Endothelial cell of umbilical vein (primary cell): Measurements from ENCODE around the gene ADAMTSL3. TPM values are rescaled to one million over a fixed set of nuclear protein-coding genes. Genes with fewer than 3 reads are reported as not detected.

Experiments used
- BruUV-seq: library from RNA; stranded (reverse); fragments of 400-500 nt; replicated peaks from 2 replicates; lab custom pipeline; 2021; lab: Mats Ljungman, UMichigan
- CTCF ChIA-PET: fragments of 300-600, 350-600 bp; sonication (Branson Sonifier 250); formaldehyde crosslinking; loops from one replicate; lab custom pipeline; 2021; ENCODE audit warnings: antibody characterized with exemption, inconsistent platforms; lab: Charles Lee
- POLR2A ChIA-PET: fragments of 300-600, 350-600 bp; sonication (Branson Sonifier 250); formaldehyde crosslinking; loops from one replicate; lab custom pipeline; 2021; ENCODE audit warnings: antibody characterized with exemption, inconsistent platforms; lab: Charles Lee
- DNase-seq: peaks from one replicate; pipeline ENCODE4 v3.0.0-alpha.2; 2011; ENCODE audit warnings: low read depth, low spot score
- FAIRE-seq: peaks from 2 replicates; lab custom pipeline; 2011; peaks lifted over from hg19 to GRCh38; lab: Jason Lieb, UNC
- H2AFZ ChIP-seq: 2 replicates; pipeline ENCODE4 v1.6.0; 2012; ENCODE audit warnings: low read depth, low read length, control low read depth, inconsistent platforms
- H3K27ac ChIP-seq: 2 replicates; pipeline ENCODE4 v1.5.1; 2011; ENCODE audit warnings: low read depth, mild to moderate bottlenecking, control low read depth, low read length, moderate library complexity; ENCODE audit not compliant: insufficient read depth
- H3K27me3 ChIP-seq, 2 experiments: 2 replicates each; pipeline versions ENCODE4 v1.6.0 to v1.6.1; 2011; ENCODE audit warnings: low read length in 2 of 2, mixed read lengths in 1 of 2; ENCODE audit not compliant: control insufficient read depth in 2 of 2, insufficient read depth in 2 of 2
- H3K36me3 ChIP-seq, 2 experiments: 2 replicates in 1 of 2; 3 replicates in 1 of 2; pipeline ENCODE4 v1.5.1; 2011; ENCODE audit warnings: low read length in 2 of 2, mild to moderate bottlenecking in 1 of 2, moderate library complexity in 1 of 2; ENCODE audit not compliant: control insufficient read depth in 2 of 2, insufficient read depth in 2 of 2; ENCODE audit errors: extremely low read depth in 1 of 2
- H3K4me1 ChIP-seq: 3 replicates; pipeline ENCODE4 v1.5.1; 2011; ENCODE audit warnings: mild to moderate bottlenecking, low read length; ENCODE audit not compliant: control insufficient read depth, insufficient read depth; ENCODE audit errors: extremely low read depth
- H3K4me2 ChIP-seq: 2 replicates; pipeline ENCODE4 v1.6.1; 2011; ENCODE audit warnings: low read length, control low read depth, mixed read lengths; ENCODE audit not compliant: insufficient read depth
- H3K4me3 ChIP-seq, 3 experiments: fragments of 200-600 bp in 1 of 3; sonication (generic), shearing (Covaris generic) in 1 of 3; replicated peaks in 1 of 3; 2 replicates each; pipeline ENCODE4 v1.5.1; 2011 to 2016; ENCODE audit warnings: control low read depth in 3 of 3, low read length in 3 of 3, mild to moderate bottlenecking in 2 of 3, inconsistent platforms in 1 of 3, low read depth in 1 of 3, moderate library complexity in 1 of 3; ENCODE audit not compliant: insufficient read depth in 1 of 3
- H3K79me2 ChIP-seq: 2 replicates; pipeline ENCODE4 v1.6.0; 2012; ENCODE audit warnings: low read length, inconsistent platforms; ENCODE audit not compliant: control insufficient read depth, insufficient read depth
- H3K9ac ChIP-seq: replicated peaks from 2 replicates; pipeline ENCODE3; 2011; ENCODE audit warnings: low read length, control low read depth; ENCODE audit not compliant: insufficient read depth; ENCODE audit errors: extremely low read depth
- H3K9me1 ChIP-seq: replicated peaks from 3 replicates; pipeline ENCODE4 v1.6.0; 2011; ENCODE audit warnings: mild to moderate bottlenecking, low read length; ENCODE audit not compliant: control insufficient read depth, insufficient read depth; ENCODE audit errors: extremely low read depth
- H3K9me3 ChIP-seq: replicated peaks from 2 replicates; pipeline ENCODE4 v1.5.1; 2012; ENCODE audit warnings: low read length, inconsistent platforms; ENCODE audit not compliant: control insufficient read depth, insufficient read depth
- H4K20me1 ChIP-seq: replicated peaks from 2 replicates; pipeline ENCODE3; 2011; ENCODE audit warnings: mild to moderate bottlenecking, low read length; ENCODE audit not compliant: control insufficient read depth, insufficient read depth; ENCODE audit errors: extremely low read depth
- EZH2 ChIP-seq: IDR thresholded peaks from 2 replicates; pipeline ENCODE4 v1.6.1; 2012; ENCODE audit warnings: borderline replicate concordance, low read depth, mild to moderate bottlenecking, moderate library complexity, low read length, inconsistent platforms; ENCODE audit not compliant: severe bottlenecking
- FOS ChIP-seq: IDR thresholded peaks from 2 replicates; pipeline ENCODE4 v1.6.1; 2011; ENCODE audit warnings: mild to moderate bottlenecking, low read length, moderate library complexity, borderline replicate concordance; ENCODE audit not compliant: insufficient read depth
- GATA2 ChIP-seq: IDR thresholded peaks from 2 replicates; pipeline ENCODE4 v1.7.0; 2011; ENCODE audit warnings: low read depth, mild to moderate bottlenecking, moderate library complexity, mixed read lengths, low read length; ENCODE audit not compliant: insufficient read length, insufficient read depth
- JUN ChIP-seq: IDR thresholded peaks from 2 replicates; pipeline ENCODE4 v1.6.1; 2011; ENCODE audit warnings: borderline replicate concordance, low read depth; ENCODE audit not compliant: insufficient read length, insufficient read depth
- MYC ChIP-seq: IDR thresholded peaks from one replicate; pipeline ENCODE4 v1.6.1; 2011; ENCODE audit warnings: mild to moderate bottlenecking, low read depth, low read length
- POLR2A ChIP-seq: IDR thresholded peaks from 2 replicates; pipeline ENCODE4 v1.6.1; 2012; ENCODE audit warnings: low read depth, mild to moderate bottlenecking, control low read depth, low read length
- POLR2AphosphoS5 ChIP-seq: IDR thresholded peaks from 2 replicates; pipeline ENCODE4 v1.6.1; 2012; ENCODE audit warnings: low read depth, mild to moderate bottlenecking, control low read depth, low read length, moderate library complexity; ENCODE audit not compliant: insufficient read depth
- dilution Hi-C: fragments of 300-500 bp; cut with MboI; formaldehyde crosslinking; loops from one replicate; pipeline ENCODE4 v1.15.0; 2019; ENCODE audit warnings: low sequenced_read_pairs; ENCODE audit not compliant: extremely low pct_ligation_motif_present
- intact Hi-C: fragments of 100-400 bp; cut with micrococcal nuclease; formaldehyde crosslinking; loops from one replicate; pipeline ENCODE4 v1.10.0; 2022
- polyA plus RNA-seq, 4 experiments: library from polyadenylated mRNA; depleted of rRNA in 3 of 4; stranded (reverse) in 3 of 4; unstranded in 1 of 4; fragments of >200 nt; gene quantifications; 2 replicates each; pipeline versions ENCODE4 v1.2.1 to v1.2.3, GENCODE V29; 2011 to 2012; ENCODE audit warnings: missing spikeins in 1 of 4
- total RNA-seq: library from RNA; stranded (reverse); gene quantifications from 2 replicates; pipeline ENCODE4 v1.2.3, GENCODE V29; 2021
- TF ChIP-seq, protein P1 (sequence below), 2 donors: IDR thresholded peaks; 1 replicate in 1 of 2; 2 replicates in 1 of 2; pipeline ENCODE4 v1.5.1; 2011; ENCODE audit warnings: low read length in 2 of 2, mild to moderate bottlenecking in 2 of 2, moderate library complexity in 2 of 2, control low read depth in 1 of 2, inconsistent platforms in 1 of 2, low read depth in 1 of 2; ENCODE audit not compliant: insufficient read depth in 1 of 2; ENCODE audit errors: extremely low read depth in 1 of 2
- TF ChIP-seq, protein P2 (sequence below): IDR thresholded peaks from 2 replicates; pipeline ENCODE4 v1.6.1; 2011; ENCODE audit not compliant: insufficient read depth, insufficient read length

ADAMTSL3 gene
- total and polyA plus RNA-seq, 2 donors (not counting 3 experiments of a cell fraction or from before 2014, with no cell fraction given): not detected

DNA sequence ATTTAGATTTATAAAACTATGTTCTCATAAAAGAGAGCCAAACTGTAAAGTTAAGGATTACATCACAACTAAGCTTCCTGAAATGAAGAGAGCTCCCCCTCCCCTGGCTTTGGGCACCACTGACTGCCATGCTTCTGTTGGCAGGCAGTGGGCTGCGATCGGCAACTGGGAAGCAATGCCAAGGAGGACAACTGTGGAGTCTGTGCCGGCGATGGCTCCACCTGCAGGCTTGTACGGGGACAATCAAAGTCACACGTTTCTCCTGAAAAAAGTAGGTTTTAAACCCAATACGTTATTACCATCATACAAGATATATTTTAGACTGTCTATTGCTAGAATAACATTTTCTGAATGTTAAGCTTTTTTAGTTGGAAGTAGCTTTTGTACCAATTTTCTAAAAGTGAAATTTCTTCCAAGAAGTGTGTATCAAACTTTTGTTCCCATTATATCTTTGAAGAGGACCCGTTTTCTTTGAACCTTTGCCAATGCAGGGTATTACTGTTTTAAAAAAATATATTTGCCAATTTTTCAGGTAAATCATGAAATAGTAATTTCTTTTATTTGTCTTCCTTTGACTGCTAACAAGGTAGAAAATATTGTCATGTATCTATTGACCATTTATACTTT, 184.1 kb downstream of the ADAMTSL3 start:
- Histone ChIP-seq H3K27ac (no peak overlapping the region), H3K9ac (no peak overlapping the region), H3K27me3 (no peaks in the 10 kb centered on the region), H3K9me1 (no peaks in the 10 kb centered on the region), H4K20me1 (no peaks in the 10 kb centered on the region), H3K4me1 (no peaks in the 10 kb centered on the region), H2AFZ (no peak overlapping the region), H3K9me3 (no peaks in the 10 kb centered on the region), H3K4me2 (no peak overlapping the region), H3K36me3 (no peaks in the 10 kb centered on the region), H3K79me2 (no peaks in the 10 kb centered on the region), H3K4me3 (no peak overlapping the region)
- dilution Hi-C loops: no loop called here
- FAIRE-seq: peak; percentile 28
- CTCF ChIA-PET: no interaction called here
- POLR2A ChIA-PET: no interaction called here
- DNase-seq: no peak
- no TSS peak for BruUV-seq
- intact Hi-C loops: loop anchor here (1.0 kb wide), 1 partner anchor 273 kb away; no protein-coding TSS in a partner anchor
- TF ChIP-seq, protein P1, sequence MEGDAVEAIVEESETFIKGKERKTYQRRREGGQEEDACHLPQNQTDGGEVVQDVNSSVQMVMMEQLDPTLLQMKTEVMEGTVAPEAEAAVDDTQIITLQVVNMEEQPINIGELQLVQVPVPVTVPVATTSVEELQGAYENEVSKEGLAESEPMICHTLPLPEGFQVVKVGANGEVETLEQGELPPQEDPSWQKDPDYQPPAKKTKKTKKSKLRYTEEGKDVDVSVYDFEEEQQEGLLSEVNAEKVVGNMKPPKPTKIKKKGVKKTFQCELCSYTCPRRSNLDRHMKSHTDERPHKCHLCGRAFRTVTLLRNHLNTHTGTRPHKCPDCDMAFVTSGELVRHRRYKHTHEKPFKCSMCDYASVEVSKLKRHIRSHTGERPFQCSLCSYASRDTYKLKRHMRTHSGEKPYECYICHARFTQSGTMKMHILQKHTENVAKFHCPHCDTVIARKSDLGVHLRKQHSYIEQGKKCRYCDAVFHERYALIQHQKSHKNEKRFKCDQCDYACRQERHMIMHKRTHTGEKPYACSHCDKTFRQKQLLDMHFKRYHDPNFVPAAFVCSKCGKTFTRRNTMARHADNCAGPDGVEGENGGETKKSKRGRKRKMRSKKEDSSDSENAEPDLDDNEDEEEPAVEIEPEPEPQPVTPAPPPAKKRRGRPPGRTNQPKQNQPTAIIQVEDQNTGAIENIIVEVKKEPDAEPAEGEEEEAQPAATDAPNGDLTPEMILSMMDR (IDR thresholded peaks at IDR 0.05; ENCODE audit: extremely low read depth in 1 of 2, insufficient read depth in 1 of 2, low read depth in 1 of 2, low read length in 2 of 2): peak; percentile 13 to 32
- TF ChIP-seq POLR2A (no peak), GATA2 (no peak), EZH2 (no peak)

DNA sequence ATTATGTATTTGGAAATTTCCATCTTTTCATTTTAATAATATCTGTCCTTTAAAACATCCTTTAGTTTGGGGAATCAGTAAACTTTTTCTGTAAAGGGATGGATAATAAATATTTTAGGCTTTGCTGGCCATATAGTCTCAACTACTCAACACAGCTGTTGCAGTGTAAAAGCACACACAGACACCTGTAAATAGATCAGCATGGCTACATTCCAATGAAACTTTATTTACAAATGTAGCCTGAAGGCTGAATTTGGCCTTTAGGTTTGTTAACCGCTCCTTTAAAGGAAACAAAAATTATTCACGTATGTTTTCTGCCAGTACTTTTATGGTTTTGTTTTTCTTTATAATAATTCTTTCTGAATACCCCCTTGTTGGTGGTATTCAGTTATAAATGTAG, 184.8 kb downstream of the ADAMTSL3 start:
- CTCF ChIA-PET: no interaction called here

More for the DNA sequence above, 184.8 kb downstream of the ADAMTSL3 start:
- H3K27ac ChIP-seq: no peak overlapping the region
- no peak for FAIRE-seq
- dilution Hi-C loops (no loop called here), intact Hi-C loops (loop anchor here (1.0 kb wide), 1 partner anchor 273 kb away; no protein-coding TSS in a partner anchor)
- H3K4me2 ChIP-seq: no peak overlapping the region
- no peaks in the 10 kb centered on the region for H3K36me3 ChIP-seq
- H3K9ac ChIP-seq: no peak overlapping the region
- no TSS peak for BruUV-seq
- H4K20me1 ChIP-seq: no peaks in the 10 kb centered on the region
- POLR2A ChIA-PET: no interaction called here
- H2AFZ ChIP-seq: no peak overlapping the region
- no peak overlapping the region for H3K4me3 ChIP-seq
- TF ChIP-seq JUN (no peak), FOS (no peak), EZH2 (no peak), GATA2 (no peak), MYC (no peak), POLR2AphosphoS5 (no peak), POLR2A (no peak)
- TF ChIP-seq, protein P2, sequence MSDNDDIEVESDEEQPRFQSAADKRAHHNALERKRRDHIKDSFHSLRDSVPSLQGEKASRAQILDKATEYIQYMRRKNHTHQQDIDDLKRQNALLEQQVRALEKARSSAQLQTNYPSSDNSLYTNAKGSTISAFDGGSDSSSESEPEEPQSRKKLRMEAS: no peak
- TF ChIP-seq, protein P1 (IDR thresholded peaks at IDR 0.05; ENCODE audit: extremely low read depth in 1 of 2, insufficient read depth in 1 of 2, low read depth in 1 of 2, low read length in 2 of 2): no peak
- no peaks in the 10 kb centered on the region for H3K9me3 ChIP-seq
- no peaks in the 10 kb centered on the region for H3K9me1 ChIP-seq
- no peaks in the 10 kb centered on the region for H3K4me1 ChIP-seq
- no peaks in the 10 kb centered on the region for H3K79me2 ChIP-seq
- DNase-seq: no peak
- no peaks in the 10 kb centered on the region for H3K27me3 ChIP-seq
